IPS-15b (cell line): ENCODE measurements around the gene AURKA.

Source experiments
- H3K27me3 ChIP-seq: one replicate; pipeline ENCODE4 v1.6.1; 2013; ENCODE audit warnings: low read length; ENCODE audit not compliant: control insufficient read depth, insufficient read depth
- H3K36me3 ChIP-seq: one replicate; pipeline ENCODE4 v1.6.1; 2013; ENCODE audit warnings: low read length; ENCODE audit not compliant: control insufficient read depth, insufficient read depth
- H3K4me1 ChIP-seq: one replicate; pipeline ENCODE4 v1.6.1; 2013; ENCODE audit warnings: mild to moderate bottlenecking, low read length; ENCODE audit not compliant: control insufficient read depth, insufficient read depth
- H3K4me3 ChIP-seq: one replicate; pipeline ENCODE4 v1.5.1; 2013; ENCODE audit warnings: low read depth, low read length
- H3K9ac ChIP-seq: one replicate; pipeline ENCODE4 v1.6.1; 2013; ENCODE audit warnings: low read depth, mild to moderate bottlenecking, low read length
- H3K9me3 ChIP-seq: one replicate; pipeline ENCODE4 v1.6.1; 2013; ENCODE audit warnings: mild to moderate bottlenecking, low read length; ENCODE audit not compliant: control insufficient read depth, insufficient read depth

The AURKA gene

GRCh38 chr20:56323206-56323605, 68.8 kb downstream of the AURKA start:
- H3K4me1 ChIP-seq = no peaks in the 10 kb centered on the region
- H3K27me3 ChIP-seq = no peaks in the 10 kb centered on the region
- no peaks in the 10 kb centered on the region for H3K9me3 ChIP-seq
- no peak overlapping the region for H3K9ac ChIP-seq
- H3K4me3 ChIP-seq = no peak overlapping the region
- no peaks in the 10 kb centered on the region for H3K36me3 ChIP-seq

- no peaks in the 10 kb centered on the region for H3K27me3 ChIP-seq
- H3K36me3 ChIP-seq = no peaks in the 10 kb centered on the region
- H3K4me1 ChIP-seq = no peaks in the 10 kb centered on the region
- no peak overlapping the region for H3K9ac ChIP-seq
- H3K9me3 ChIP-seq = no peaks in the 10 kb centered on the region
- H3K4me3 ChIP-seq = no peak overlapping the region
Measured at GRCh38 chr20:56322681-56323080, 69.3 kb downstream of the AURKA start.
